Stimulated activated CD8-positive, alpha-beta memory T cell treated with anti-CD3 and anti-CD28 coated beads, Interleukin-15, amount 100 ng/mL, for 4 hours (primary cell): ENCODE data around the gene ADAMTS15.
"Not testable (repeated sequence)": the region's sequence is repeated elsewhere in the genome, so short reads cannot be mapped to it uniquely, and the experiment has no call there.

ENCODE experiments used
- DNase-seq, 2 donors: peaks; one replicate each; pipeline ENCODE4 v3.0.0-alpha.2; 2020; ENCODE audit warnings: low read depth in 2 of 2

ADAMTS15 gene

DNA sequence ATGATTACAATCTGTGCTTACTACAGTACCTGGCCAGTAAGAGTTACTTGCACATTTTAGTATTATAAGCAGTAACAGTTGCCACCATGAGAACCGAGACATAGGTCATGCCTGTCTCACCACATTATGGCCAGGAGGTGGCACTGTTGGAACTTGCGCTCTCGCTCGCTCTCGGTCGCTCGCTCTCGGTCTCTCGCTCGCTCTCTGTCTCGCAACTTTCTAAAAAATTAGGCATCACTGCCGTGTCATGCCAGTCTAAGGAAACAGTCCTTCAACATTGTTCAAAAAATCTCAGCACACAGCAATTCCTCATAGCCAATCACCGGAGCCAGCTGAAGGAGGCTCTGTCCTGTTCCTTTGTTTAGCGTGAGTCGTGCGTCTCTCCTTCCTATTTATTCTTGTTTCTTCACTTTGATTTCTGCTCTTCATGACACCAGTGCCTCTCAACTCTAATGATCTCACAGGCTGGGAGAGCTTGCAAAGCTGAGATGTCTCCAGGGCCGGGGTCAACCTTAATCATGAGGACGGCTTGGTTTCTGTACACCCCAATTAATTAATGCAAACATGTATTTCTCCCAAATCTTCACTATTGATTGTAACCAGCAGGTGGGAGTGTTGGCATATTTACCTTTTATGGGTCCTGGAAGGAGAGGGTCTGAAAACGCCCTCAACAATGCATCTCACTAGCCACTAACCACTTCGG, 13.8 kb upstream of the ADAMTS15 start:
- DNase-seq, result peak; percentile 21 to 41

DNA sequence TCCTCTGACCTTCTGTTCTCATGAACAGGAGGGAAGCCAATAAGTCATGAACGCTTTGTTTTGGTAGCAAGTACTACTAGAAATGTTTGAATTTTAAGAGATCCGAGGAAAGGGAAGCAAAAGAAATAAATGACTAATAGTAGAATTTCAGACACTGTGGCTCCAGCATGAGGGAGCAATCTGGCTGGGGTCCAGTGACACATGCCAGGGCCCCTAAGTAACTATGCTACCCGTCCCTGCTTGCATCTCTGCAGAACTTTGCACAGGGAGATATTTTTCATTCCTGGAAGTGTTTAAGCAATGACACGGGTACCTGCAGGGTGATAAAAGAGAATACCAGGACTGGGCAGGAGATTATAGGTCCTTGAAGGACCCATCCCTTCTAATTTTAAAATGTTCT, 12.8 kb upstream of the ADAMTS15 start:
- no peak for DNase-seq

GRCh38 chr11:130436171-130436570, 12.3 kb upstream of the ADAMTS15 start:
- no peak for DNase-seq

GRCh38 chr11:130437848-130438247, 10.6 kb upstream of the ADAMTS15 start:
- no peak for DNase-seq

DNA sequence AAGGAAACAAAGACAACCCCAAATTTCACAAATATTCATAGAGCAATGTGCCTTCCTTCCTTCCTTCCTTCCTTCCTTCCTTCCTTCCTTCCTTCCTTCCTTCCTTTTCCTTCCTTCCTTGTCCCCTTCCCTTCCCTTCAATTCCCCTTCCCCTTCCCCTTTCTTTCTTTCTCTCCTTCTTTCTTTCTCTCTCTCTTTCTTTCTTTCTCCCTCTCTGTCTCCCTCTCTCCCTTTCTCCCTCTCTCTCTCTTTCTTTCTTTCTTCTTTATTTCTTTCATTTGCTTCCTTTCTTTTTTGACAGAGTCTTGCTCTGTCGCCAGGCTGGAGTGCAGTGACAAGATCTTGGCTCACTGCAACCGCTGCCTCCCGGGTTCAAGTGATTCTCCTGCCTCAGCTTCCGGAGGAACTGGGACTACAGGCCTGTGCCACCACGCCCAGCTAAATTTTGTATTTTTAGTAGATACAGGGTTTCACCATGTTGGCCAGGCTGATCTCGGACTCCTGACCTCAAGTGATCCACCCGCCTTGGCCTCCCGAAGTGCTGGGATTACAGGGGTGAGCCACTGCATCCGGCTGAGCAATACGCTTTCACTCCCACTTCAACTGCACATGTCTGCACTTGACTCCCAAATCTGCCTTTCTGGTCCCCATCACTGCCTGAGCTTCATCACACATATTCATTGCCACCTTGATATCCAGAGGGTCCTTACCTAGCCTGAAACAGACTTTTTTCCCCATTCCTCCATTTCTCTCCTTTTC, 9.9 kb upstream of the ADAMTS15 start:
- DNase-seq, result not testable (repeated sequence)

DNA sequence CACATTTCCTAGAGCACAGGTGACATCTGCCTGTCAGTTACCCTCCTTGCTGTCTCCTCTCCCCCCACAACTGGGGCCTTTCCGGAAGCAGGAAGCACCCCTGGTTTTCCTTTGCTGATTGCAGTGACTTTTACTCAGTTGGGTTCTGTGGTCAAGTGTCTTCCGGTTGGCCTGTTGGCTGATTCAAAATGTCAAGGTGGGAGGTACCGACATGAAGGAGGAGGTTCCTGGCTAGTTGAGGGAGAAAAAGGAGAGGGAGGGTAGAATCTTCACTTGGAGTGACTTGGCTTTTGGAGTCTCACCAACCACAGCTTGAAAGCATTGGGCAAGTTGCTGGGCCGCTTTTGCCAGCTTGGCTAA, 9.3 kb upstream of the ADAMTS15 start:
- DNase-seq, result no peak

GRCh38 chr11:130439876-130440275, 8.6 kb upstream of the ADAMTS15 start:
- DNase-seq, result no peak

- DNase-seq, result no peak
Observed at GRCh38 chr11:130441719-130442118, 6.7 kb upstream of the ADAMTS15 start.

GRCh38 chr11:130442737-130443136, 5.7 kb upstream of the ADAMTS15 start:
- no peak for DNase-seq

DNA sequence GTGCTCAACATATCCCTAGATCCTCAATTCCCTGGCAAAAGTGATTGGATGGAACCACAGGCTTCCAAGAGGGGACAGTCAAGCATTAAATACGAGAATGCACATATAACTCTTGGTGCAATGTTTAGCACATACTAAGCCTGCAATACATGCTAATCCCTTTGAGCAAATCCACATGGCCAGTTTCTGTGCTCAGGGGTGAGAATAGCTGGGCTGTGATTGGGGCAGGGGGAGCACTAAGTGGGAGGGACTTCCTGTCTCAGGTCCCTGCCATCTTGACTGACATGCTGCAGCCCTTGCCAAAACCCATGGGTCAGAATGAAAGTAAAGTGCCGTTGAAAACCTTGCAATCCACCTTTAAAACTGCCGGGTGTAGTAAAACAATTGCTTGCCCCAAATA, 2.7 kb upstream of the ADAMTS15 start:
- no peak for DNase-seq

DNA sequence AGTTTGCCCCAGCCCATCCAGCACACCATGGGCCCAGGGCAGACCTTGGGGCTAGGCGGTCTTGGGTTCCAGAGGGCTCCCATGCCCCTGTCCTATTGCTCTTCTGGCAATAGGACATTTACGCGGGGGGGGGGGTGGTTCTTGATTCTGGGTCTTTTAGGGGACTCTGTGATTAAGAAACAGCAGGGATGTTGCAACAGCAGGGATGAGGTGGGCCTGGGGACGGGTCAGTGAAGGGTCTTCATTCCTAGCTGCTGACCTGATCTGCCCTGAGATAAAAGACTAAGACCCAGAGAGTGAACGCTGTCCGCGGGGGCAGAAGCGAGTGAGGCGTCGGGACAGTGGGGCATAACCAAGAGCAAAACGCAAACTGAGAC, 418 bp upstream of the ADAMTS15 start:
- no peak for DNase-seq

- no peak for DNase-seq
Observed at GRCh38 chr11:130449310-130449990, 1.0 kb downstream of the ADAMTS15 start.

DNA sequence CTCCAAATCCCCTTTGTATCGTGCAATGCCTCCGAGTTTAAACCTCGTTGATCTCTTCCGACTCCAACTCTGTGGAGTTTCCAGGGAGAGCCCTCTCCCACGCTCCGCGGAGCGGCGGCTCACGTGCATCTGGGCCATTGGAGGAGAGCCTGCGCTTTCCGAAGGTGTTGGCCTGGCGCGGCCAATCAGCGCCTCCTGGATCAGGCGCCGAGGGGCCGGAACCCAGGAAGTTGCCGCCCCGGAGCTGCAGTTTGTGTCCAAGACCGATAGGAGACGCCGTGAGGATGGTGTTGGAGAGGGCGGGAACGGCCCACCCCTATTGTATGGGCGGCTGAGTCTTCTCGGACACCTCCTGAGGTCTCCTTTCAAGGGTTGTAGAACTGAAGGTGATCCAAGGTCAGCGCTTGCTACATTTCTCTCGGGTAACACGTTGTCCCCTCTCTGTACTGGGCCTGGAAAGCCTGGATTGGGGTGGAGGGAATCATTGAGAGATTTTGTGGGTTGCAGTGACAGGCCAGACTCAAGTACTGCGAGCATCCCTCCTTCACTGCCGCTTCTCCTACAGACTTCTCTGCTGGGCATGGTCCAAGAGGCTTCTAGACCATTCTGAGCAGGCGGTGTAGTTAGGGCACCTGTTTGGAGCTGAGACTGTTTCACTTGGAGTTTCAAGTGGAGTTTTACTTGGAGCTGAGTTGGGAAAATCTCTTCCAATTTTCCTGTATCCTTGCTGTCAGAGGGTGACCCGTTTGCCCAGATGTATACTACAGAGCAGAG, 1.7 kb downstream of the ADAMTS15 start:
- DNase-seq, result no peak

- no peak for DNase-seq
Observed at GRCh38 chr11:130451231-130452019, 3.0 kb downstream of the ADAMTS15 start.

DNA sequence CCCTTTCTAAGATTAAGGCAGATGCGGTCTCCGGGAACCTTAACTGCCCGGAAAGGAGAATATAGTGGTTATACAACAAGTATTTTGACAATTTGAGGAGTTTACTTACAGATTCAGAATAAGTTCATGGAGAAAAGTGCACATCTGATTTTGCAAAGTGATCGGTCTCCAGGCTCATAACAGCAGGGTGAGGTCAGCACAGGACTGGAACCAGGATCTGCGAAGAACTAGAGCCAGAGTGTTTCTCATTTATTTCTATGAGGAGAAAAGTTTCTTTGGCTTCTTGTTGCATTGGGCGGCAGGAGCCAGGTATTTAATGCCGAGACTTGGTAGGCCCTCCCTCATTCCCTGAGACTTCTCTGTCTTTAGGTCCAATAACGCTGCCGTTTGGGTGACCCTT, 3.7 kb downstream of the ADAMTS15 start:
- DNase-seq, result no peak

GRCh38 chr11:130452940-130453339, 4.5 kb downstream of the ADAMTS15 start:
- no peak for DNase-seq

- DNase-seq, result no peak
Observed at GRCh38 chr11:130454491-130455252, 6.2 kb downstream of the ADAMTS15 start.

- DNase-seq, result no peak
Observed at GRCh38 chr11:130455483-130456127, 7.2 kb downstream of the ADAMTS15 start.

- no peak for DNase-seq
Observed at GRCh38 chr11:130456286-130456685, 7.8 kb downstream of the ADAMTS15 start.
